ENCODE data around the gene CAMSAP1. TPM values are rescaled to one million over a fixed set of nuclear protein-coding genes. Genes with fewer than 3 reads are reported as not detected.

CAMSAP1 gene
- total and polyA plus RNA-seq, 9 of the 15 experiments (the other 6 are each of a cell fraction or from before 2014, with no cell fraction given), result 1.5 to 28.8 (median 14.3) TPM

- CTCF ChIA-PET (ENCODE audit: low intra/inter-chr PET ratio), result no interaction called here
- no TSS peak for BruUV-seq (replicated peaks)
Observed at GRCh38 chr9:135914921-135915320, 7.6 kb upstream of the CAMSAP1 start.

More at GRCh38 chr9:135914921-135915320, 7.6 kb upstream of the CAMSAP1 start:
- POLR2A ChIA-PET, result no interaction called here
- 94% methylated on average over 1 of the region's 1 CpG for WGBS (ENCODE audit: insufficient coverage, low coverage, missing lambda C conversion rate)
- H4K20me1 ChIP-seq (replicated peaks; ENCODE audit: control insufficient read depth, insufficient read depth, low read length), result no peaks in the 10 kb centered on the region
- H3K27ac ChIP-seq (ENCODE audit: extremely low read depth, low read depth, low read length), result no peak overlapping the region
- no peak overlapping the region for H3K4me3 ChIP-seq
- ATAC-seq (no peak), DNase-seq (ENCODE audit: extremely low read depth in 1 of 4, low spot score in 3 of 4) (no peak), FAIRE-seq (no peak)
- intact Hi-C loops (cut with micrococcal nuclease) (no loop called here), in situ Hi-C loops (cut with MboI) (no loop called here)
- H3K4me2 ChIP-seq (ENCODE audit: insufficient read depth, low read length), result no peak overlapping the region
- H3K27me3 ChIP-seq (ENCODE audit: control insufficient read depth in 2 of 2, insufficient read depth in 2 of 2, low read length in 2 of 2), result no peaks in the 10 kb centered on the region
- H3K9me1 ChIP-seq (ENCODE audit: control insufficient read depth, insufficient read depth, low read length), result no peaks in the 10 kb centered on the region
- H3K36me3 ChIP-seq (ENCODE audit: control insufficient read depth, insufficient read depth, low read length), result peaks cover 71% of the 10 kb centered on the region
- TF ChIP-seq TAF15 (IDR thresholded peaks at IDR 0.05; ENCODE audit: low read depth, low read length), result no peak
- no peak for TF ChIP-seq ZEB2 (IDR thresholded peaks at IDR 0.05)
- no peak for TF ChIP-seq NFATC3 (IDR thresholded peaks at IDR 0.05)
- no peak for TF ChIP-seq ZNF740 (CRISPR knock-in tag; IDR thresholded peaks at IDR 0.05)
- TF ChIP-seq ZNF740 (tag; IDR thresholded peaks at IDR 0.05), result no peak
- no peak for TF ChIP-seq POLR3G (IDR thresholded peaks at IDR 0.05; ENCODE audit: extremely low read depth, insufficient read length, insufficient replicate concordance)
- TF ChIP-seq NR4A1 (CRISPR knock-in tag; IDR thresholded peaks at IDR 0.05), result no peak
- no peak for TF ChIP-seq NR4A1 (tag; IDR thresholded peaks at IDR 0.05)
- no peak for TF ChIP-seq TOE1 (IDR thresholded peaks at IDR 0.05; ENCODE audit: borderline replicate concordance)
- no peak for TF ChIP-seq TOE1 (CRISPR knock-in tag; IDR thresholded peaks at IDR 0.05; ENCODE audit: borderline replicate concordance, low read depth)
- no peak for TF ChIP-seq CC2D1A (IDR thresholded peaks at IDR 0.05)
- TF ChIP-seq KLF10 (CRISPR knock-in tag; IDR thresholded peaks at IDR 0.05), result no peak
- no peak for TF ChIP-seq ZNF23 (CRISPR knock-in tag; IDR thresholded peaks at IDR 0.05)
- no peak for TF ChIP-seq CLOCK (CRISPR knock-in tag; IDR thresholded peaks at IDR 0.05; ENCODE audit: borderline replicate concordance)
- TF ChIP-seq HNRNPH1 (optimal IDR thresholded peaks at IDR 0.05; ENCODE audit: low read depth, low read length), result no peak
- no peak for TF ChIP-seq ZFX (CRISPR knock-in tag; IDR thresholded peaks at IDR 0.05)
- no peak for TF ChIP-seq ESRRA (IDR thresholded peaks at IDR 0.05; ENCODE audit: borderline replicate concordance, low read depth)
- no peak for TF ChIP-seq ZNF512 (tag; IDR thresholded peaks at IDR 0.05)
- peaks cover 13 to 14% of the 10 kb centered on the region in 2 experiments; a peak in 4 of 5 replicates for H3K4me1 ChIP-seq (replicated peaks in 1 of 2; ENCODE audit: control insufficient read depth in 2 of 2, insufficient read depth in 2 of 2, low read length in 2 of 2)
- H3K9ac ChIP-seq (ENCODE audit: insufficient read depth in 1 of 2, low read depth in 2 of 2, low read length in 2 of 2), result no peak overlapping the region
- H2AFZ ChIP-seq (ENCODE audit: low read depth, low read length), result no peak overlapping the region
- peaks cover 27% of the 10 kb centered on the region for H3K9me3 ChIP-seq (replicated peaks; ENCODE audit: control insufficient read depth, insufficient read depth, low read depth, low read length)
- H3K79me2 ChIP-seq (ENCODE audit: control insufficient read depth, insufficient read depth, low read length), result peaks cover 20% of the 10 kb centered on the region
